NCI-H2029 (cell line): ENCODE measurements around the gene NDOR1.
"Not testable (repeated sequence)": the region's sequence is repeated elsewhere in the genome, so short reads cannot be mapped to it uniquely, and the experiment has no call there.

Experiments
- DNase-seq: peaks from one replicate; lab custom pipeline; 2025; lab: John Stamatoyannopoulos, UW

Gene NDOR1

GRCh38 chr9:137232510-137232909 is 27.0 kb downstream of the NDOR1 start:
- no peak for DNase-seq

DNA sequence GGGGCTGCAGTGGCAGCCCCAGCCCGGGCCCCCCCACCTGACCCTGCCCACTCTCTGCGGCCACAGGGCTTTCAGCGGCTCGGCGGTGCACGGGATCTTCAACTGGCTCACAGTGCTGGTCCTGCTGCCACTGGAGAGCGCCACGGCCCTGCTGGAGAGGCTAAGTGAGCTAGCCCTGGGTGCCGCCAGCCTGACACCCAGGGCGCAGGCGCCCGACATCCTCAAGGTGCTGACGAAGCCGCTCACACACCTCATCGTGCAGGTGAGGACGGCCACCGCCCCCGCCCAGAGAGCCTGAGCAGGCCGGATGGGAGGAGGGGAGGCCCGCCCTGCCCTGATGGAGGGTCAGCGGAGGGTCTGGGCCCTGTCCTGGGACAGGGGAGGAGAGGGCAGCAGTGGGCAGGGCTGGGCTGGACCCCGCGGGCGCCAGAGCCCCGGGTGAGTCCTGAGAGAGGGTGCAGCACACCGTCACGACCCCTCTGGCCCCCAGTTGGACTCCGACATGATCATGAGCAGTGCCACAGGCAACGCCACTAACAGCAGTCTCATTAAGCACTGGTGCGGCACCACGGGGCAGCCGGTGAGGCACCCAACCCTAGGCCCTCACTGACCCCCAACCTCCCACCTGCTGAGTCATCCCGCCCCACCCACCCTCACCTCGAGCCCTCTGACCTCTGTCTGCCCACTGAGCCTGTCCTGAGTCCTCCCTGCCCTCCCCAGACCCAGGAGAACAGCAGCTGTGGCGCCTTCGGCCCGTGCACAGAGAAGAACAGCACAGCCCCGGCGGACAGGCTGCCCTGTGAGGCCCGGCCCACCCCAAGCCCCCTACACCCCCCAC is 27.9 kb downstream of the NDOR1 start:
- DNase-seq, result no peak

DNA sequence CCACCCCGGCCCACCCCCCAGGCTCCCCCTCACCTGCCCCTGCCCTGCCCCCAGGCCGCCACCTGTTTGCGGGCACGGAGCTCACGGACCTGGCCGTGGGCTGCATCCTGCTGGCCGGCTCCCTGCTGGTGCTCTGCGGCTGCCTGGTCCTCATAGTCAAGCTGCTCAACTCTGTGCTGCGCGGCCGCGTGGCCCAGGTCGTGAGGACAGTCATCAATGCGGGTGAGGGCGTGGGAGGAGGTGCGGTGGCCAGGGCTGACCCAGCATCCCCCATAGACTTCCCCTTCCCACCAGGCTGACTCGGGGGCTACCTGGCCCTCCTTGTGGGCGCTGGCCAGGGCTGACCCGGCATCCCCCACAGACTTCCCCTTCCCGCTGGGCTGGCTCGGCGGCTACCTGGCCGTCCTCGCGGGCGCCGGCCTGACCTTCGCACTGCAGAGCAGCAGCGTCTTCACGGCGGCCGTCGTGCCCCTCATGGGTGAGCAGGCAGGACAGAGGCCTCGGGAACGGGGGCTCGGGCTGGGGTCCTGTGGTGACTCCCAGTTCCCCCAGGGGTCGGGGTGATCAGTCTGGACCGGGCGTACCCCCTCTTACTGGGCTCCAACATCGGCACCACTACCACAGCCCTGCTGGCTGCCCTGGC is 28.7 kb downstream of the NDOR1 start:
- no peak for DNase-seq

GRCh38 chr9:137234758-137235423 is 29.4 kb downstream of the NDOR1 start:
- no peak for DNase-seq

- no peak for DNase-seq
These were observed 30.1 kb downstream of the NDOR1 start for GRCh38 chr9:137235424-137236237.

DNA sequence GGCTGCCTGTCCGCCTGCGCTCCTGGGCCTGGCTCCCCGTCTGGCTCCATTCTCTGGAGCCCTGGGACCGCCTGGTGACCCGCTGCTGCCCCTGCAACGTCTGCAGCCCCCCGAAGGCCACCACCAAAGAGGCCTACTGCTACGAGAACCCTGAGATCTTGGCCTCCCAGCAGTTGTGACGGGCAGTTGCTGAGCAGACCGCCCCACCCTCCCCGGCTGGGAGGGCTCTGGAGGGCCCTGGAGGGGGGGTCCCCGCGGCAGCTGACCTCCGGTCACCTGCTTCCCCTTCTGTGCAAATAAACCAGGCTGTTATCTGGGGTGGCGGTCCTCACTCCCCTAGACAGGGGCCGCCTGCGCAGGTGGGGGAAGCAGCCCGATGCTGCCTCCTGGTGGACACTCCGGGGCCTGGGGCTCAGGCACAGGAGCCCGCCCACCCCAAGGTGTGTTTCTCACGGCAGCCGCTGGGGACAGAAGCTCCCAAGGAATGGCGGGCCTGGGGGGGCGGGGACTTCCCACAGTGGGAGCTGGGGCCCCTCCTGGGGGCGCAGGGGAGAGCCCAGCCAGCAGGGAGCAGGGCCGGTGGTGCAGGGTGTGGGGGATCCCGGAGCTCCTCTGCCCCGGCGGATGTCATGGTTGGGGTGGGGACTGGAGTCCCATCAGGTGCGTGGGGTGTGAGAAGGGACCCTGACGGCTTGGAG is 30.9 kb downstream of the NDOR1 start:
- peak; percentile 84 for DNase-seq

GRCh38 chr9:137236936-137237421 is 31.5 kb downstream of the NDOR1 start:
- DNase-seq, result peak; percentile 67

- DNase-seq, result peak; percentile 81
These were observed 32.5 kb downstream of the NDOR1 start for GRCh38 chr9:137237759-137238726.

GRCh38 chr9:137239541-137240200 is 34.2 kb downstream of the NDOR1 start:
- not testable (repeated sequence) for DNase-seq

- peak; percentile 81 for DNase-seq
These were observed 34.9 kb downstream of the NDOR1 start for GRCh38 chr9:137240318-137240840.

GRCh38 chr9:137240841-137241489 is 35.5 kb downstream of the NDOR1 start, which contains the start of gene TUBB4B:
TUBB4B (plus strand) TSS chr9:137241287; CDS start chr9:137241361, 74 bp downstream.
- peak; percentile 99 for DNase-seq

DNA sequence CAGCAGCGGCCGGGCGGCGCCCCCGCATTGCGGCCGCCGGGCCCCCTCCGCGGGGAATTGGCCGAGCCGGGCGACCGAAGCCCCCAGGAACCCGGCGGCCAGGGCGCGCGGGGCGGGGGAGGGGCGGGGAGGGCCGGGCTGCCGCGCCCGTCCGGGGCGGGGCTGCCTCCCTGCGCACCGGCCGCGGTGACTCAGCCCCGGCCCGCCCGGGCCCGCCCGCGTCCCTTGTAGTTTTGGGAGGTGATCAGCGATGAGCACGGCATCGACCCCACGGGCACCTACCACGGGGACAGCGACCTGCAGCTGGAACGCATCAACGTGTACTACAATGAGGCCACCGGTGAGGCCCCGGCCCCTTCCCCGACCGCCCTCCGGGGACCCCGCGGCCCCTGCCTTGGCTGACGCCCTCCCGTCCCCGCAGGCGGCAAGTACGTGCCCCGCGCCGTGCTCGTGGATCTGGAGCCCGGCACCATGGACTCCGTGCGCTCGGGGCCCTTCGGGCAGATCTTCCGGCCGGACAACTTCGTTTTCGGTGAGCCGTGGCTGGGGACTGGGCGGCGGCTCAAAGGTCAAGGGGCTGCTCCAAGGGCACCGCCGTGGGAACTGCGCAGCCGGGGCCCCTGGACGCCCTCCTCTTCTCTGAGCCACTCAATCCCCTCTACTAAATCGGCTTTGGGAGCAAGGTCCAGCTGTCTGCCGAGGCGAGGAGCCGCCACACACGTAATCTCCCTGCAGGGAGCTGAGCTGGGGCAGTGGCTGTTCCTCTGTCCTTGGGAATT is 36.2 kb downstream of the NDOR1 start:
- no peak for DNase-seq

DNA sequence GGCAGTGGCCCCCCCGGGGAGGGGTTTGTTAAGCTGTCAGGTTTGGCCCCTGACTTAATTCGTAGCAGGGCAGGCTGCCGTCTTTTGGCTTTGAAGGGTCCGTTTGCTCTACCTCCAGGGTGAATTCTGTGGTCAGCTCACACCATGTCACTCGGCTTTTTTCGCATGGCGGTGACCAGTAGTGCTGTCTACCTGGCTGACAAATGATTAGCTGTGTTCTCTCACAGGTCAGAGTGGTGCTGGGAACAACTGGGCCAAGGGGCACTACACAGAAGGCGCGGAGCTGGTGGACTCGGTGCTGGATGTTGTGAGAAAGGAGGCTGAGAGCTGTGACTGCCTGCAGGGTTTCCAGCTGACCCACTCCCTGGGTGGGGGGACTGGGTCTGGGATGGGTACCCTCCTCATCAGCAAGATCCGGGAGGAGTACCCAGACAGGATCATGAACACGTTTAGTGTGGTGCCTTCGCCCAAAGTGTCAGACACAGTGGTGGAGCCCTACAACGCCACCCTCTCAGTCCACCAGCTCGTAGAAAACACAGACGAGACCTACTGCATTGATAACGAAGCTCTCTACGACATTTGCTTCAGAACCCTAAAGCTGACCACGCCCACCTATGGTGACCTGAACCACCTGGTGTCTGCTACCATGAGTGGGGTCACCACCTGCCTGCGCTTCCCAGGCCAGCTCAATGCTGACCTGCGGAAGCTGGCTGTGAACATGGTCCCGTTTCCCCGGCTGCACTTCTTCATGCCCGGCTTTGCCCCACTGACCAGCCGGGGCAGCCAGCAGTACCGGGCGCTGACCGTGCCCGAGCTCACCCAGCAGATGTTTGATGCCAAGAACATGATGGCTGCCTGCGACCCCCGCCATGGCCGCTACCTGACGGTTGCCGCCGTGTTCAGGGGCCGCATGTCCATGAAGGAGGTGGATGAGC is 37.0 kb downstream of the NDOR1 start:
- no peak for DNase-seq

DNA sequence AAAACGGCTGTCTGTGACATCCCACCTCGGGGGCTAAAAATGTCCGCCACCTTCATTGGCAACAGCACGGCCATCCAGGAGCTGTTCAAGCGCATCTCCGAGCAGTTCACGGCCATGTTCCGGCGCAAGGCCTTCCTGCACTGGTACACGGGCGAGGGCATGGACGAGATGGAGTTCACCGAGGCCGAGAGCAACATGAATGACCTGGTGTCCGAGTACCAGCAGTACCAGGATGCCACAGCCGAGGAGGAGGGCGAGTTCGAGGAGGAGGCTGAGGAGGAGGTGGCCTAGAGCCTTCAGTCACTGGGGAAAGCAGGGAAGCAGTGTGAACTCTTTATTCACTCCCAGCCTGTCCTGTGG is 37.7 kb downstream of the NDOR1 start:
- DNase-seq, result not testable (repeated sequence)

GRCh38 chr9:137243626-137244485 is 38.4 kb downstream of the NDOR1 start:
- DNase-seq, result no peak
